Cardiac muscle cell (in vitro differentiated cells and primary cell): ENCODE measurements around the gene ZNF740. TPM values are rescaled to one million over a fixed set of nuclear protein-coding genes. Genes with fewer than 3 reads are reported as not detected.

ENCODE experiments used
- DNase-seq, 2 donors: peaks; one replicate each; pipeline versions ENCODE4 v3.0.0 to v3.0.0-alpha.2; 2010 to 2017; ENCODE audit warnings: low read depth in 1 of 2, low spot score in 1 of 2
- H3K27ac ChIP-seq: fragments of 200-600 bp; sonication (generic); 2 replicates; pipeline ENCODE4 v1.5.1; 2016
- H3K27me3 ChIP-seq: fragments of 200-600 bp; sonication (generic); 2 replicates; pipeline ENCODE4 v1.6.0; 2016; ENCODE audit warnings: control low read depth
- H3K36me3 ChIP-seq: fragments of 200-600 bp; sonication (generic); 2 replicates; pipeline ENCODE4 v1.5.1; 2016; ENCODE audit warnings: control low read depth
- H3K4me1 ChIP-seq: fragments of 200-600 bp; sonication (generic); 2 replicates; pipeline ENCODE4 v1.8.1; 2017; ENCODE audit warnings: low read depth, mild to moderate bottlenecking, mixed run types
- H3K4me3 ChIP-seq: fragments of 200-600 bp; sonication (generic); 2 replicates; pipeline ENCODE4 v1.5.1; 2016; ENCODE audit warnings: mild to moderate bottlenecking
- H3K9me3 ChIP-seq: fragments of 200-600 bp; sonication (generic); 2 replicates; pipeline ENCODE4 v1.5.1; 2017; ENCODE audit warnings: low read depth, mild to moderate bottlenecking, control low read depth
- CTCF ChIP-seq: IDR thresholded peaks from 2 replicates; pipeline ENCODE4 v1.5.1; 2012; ENCODE audit warnings: low read depth, mild to moderate bottlenecking, low read length
- polyA plus RNA-seq: library from polyadenylated mRNA; unstranded; fragments of >200 nt; fragmentation: Nextera tagmentation; extraction: Ambion mirVana; gene quantifications from 2 replicates; pipeline ENCODE4 v1.2.1, GENCODE V29; 2016
- total RNA-seq: library from RNA; depleted of rRNA; stranded (reverse); fragments of >200 nt; gene quantifications from 2 replicates; pipeline ENCODE4 v1.2.3, GENCODE V29; 2016

The ZNF740 gene
- total and polyA plus RNA-seq, 2 experiments from 2014 or later = 4.4 to 20.5 TPM

- peak overlapping the region; percentile 51 for H3K4me3 ChIP-seq
- H3K4me1 ChIP-seq = peaks cover 25% of the 10 kb centered on the region
- no peak for TF ChIP-seq CTCF
- no peak overlapping the region for H3K27ac ChIP-seq
- H3K27me3 ChIP-seq = no peaks in the 10 kb centered on the region
- H3K9me3 ChIP-seq = no peaks in the 10 kb centered on the region
- H3K36me3 ChIP-seq = peaks cover 45% of the 10 kb centered on the region
- DNase-seq = no peak
These were observed 1.4 kb downstream of the ZNF740 start for GRCh38 chr12:53181935-53182334.

GRCh38 chr12:53182903-53183302, 2.4 kb downstream of the ZNF740 start:
- Histone ChIP-seq H3K27me3 (no peaks in the 10 kb centered on the region), H3K36me3 (peaks cover 54% of the 10 kb centered on the region), H3K27ac (no peak overlapping the region), H3K4me3 (no peak overlapping the region), H3K4me1 (peaks cover 25% of the 10 kb centered on the region), H3K9me3 (no peaks in the 10 kb centered on the region)
- peak in 1 of 2 donors; percentile 27 for DNase-seq
- no peak for TF ChIP-seq CTCF

- peaks cover 56% of the 10 kb centered on the region for H3K36me3 ChIP-seq
- no peak for DNase-seq
These were observed 4.3 kb downstream of the ZNF740 start for GRCh38 chr12:53184828-53185227.

GRCh38 chr12:53185582-53186153, 5.1 kb downstream of the ZNF740 start:
- H3K4me3 ChIP-seq = no peak overlapping the region
- peak; percentile 3 for TF ChIP-seq CTCF
- peaks cover 16% of the 10 kb centered on the region for H3K4me1 ChIP-seq
- no peaks in the 10 kb centered on the region for H3K27me3 ChIP-seq
- peaks cover 56% of the 10 kb centered on the region for H3K36me3 ChIP-seq
- no peak overlapping the region for H3K27ac ChIP-seq
- H3K9me3 ChIP-seq = no peaks in the 10 kb centered on the region
- DNase-seq = no peak

More at GRCh38 chr12:53184828-53185227, 4.3 kb downstream of the ZNF740 start:
- no peak for TF ChIP-seq CTCF
- Histone ChIP-seq H3K4me3 (no peak overlapping the region), H3K4me1 (peaks cover 17% of the 10 kb centered on the region), H3K27me3 (no peaks in the 10 kb centered on the region), H3K9me3 (no peaks in the 10 kb centered on the region), H3K27ac (no peak overlapping the region)

GRCh38 chr12:53186745-53187144, 6.2 kb downstream of the ZNF740 start:
- Histone ChIP-seq H3K4me1 (peaks cover 12% of the 10 kb centered on the region), H3K9me3 (no peaks in the 10 kb centered on the region), H3K4me3 (no peak overlapping the region), H3K27me3 (no peaks in the 10 kb centered on the region), H3K36me3 (peaks cover 56% of the 10 kb centered on the region), H3K27ac (no peak overlapping the region)
- no peak for TF ChIP-seq CTCF
- no peak for DNase-seq
